Psoas muscle (tissue), 8 donors: ENCODE measurements around the gene SIN3A. TPM values are rescaled to one million over a fixed set of nuclear protein-coding genes. Genes with fewer than 3 reads are reported as not detected.
"Not testable (repeated sequence)": the region's sequence is repeated elsewhere in the genome, so short reads cannot be mapped to it uniquely, and the experiment has no call there.

Experiments
- ATAC-seq, 4 donors: fragments of 200-7000 bp; cut with Tn5 transposase; one replicate each; pipeline ENCODE4 v1.9.1; 2020; ENCODE audit warnings: moderate library complexity in 3 of 4, mild to moderate bottlenecking in 2 of 4
- DNase-seq, 2 donors: peaks; one replicate each; pipeline ENCODE4 v3.0.0-alpha.2; 2020
- H3K27ac ChIP-seq: fragments of 200-600 bp; one replicate; pipeline ENCODE4 v1.8.0; 2022
- H3K27me3 ChIP-seq, 3 donors: fragments of 200-600 bp in 1 of 3; one replicate each; pipeline versions ENCODE4 v1.6.1 to v1.8.0; 2013 to 2022; ENCODE audit warnings: low read length in 2 of 3, mild to moderate bottlenecking in 2 of 3, moderate library complexity in 1 of 3; ENCODE audit not compliant: insufficient read depth in 3 of 3
- H3K36me3 ChIP-seq, 2 donors: fragments of 200-600 bp in 1 of 2; one replicate each; pipeline versions ENCODE4 v1.6.1 to v1.8.0; 2013 to 2022; ENCODE audit warnings: low read depth in 1 of 2, mild to moderate bottlenecking in 1 of 2, moderate library complexity in 1 of 2; ENCODE audit not compliant: insufficient read depth in 1 of 2
- H3K4me1 ChIP-seq: fragments of 200-600 bp; one replicate; pipeline ENCODE4 v1.8.0; 2022
- H3K4me3 ChIP-seq: fragments of 200-600 bp; one replicate; pipeline ENCODE4 v1.8.0; 2022; ENCODE audit warnings: mild to moderate bottlenecking
- H3K9me3 ChIP-seq: fragments of 200-600 bp; one replicate; pipeline ENCODE4 v1.8.0; 2022
- CTCF ChIP-seq: fragments of 200-600 bp; IDR thresholded peaks from one replicate; pipeline ENCODE4 v1.8.0; 2022; ENCODE audit warnings: antibody characterized with exemption
- whole genome bisulfite sequencing, 3 donors: extraction: QIAGEN DNeasy Blood & Tissue Kit; methylation state at CpG; one replicate each; pipeline versions ENCODE4 v1.1.6 to v1.1.7; 2013; 5-methylcytosine and 5-hydroxymethylcytosine counted together
- intact Hi-C, 2 donors: fragments of 100-400 bp; cut with DNase I; formaldehyde crosslinking; loops; one replicate each; pipeline versions ENCODE4 v1.11.0 to v1.14.2; 2022
- polyA plus RNA-seq, 3 donors: library from polyadenylated mRNA; stranded (reverse); fragments of 200-250 nt; gene quantifications; one replicate each; pipeline ENCODE4 v1.2.3, GENCODE V29; 2013
- total RNA-seq, 4 donors: library from RNA; stranded (reverse); fragmentation: NEBNext Ultra II Directional in 2 of 4; extraction: Animal tissue kit (Norgen Biotek cat#: 25700) in 2 of 4; gene quantifications; one replicate each; pipeline versions ENCODE4 v1.2.1 to v1.2.4, GENCODE V29; 2021 to 2023
- donor health status: healthy with polysubstance abuse.
- donor health status: DM: no; HTN: no; CAD: no; lungs with moderate emphysema.
- donor health status: Bipolar disorder and iron deficiency.
- donor health status: healthy.
- donor health status: DM: yes; HTN: yes; CAD: no.
- donor health status: DM: no; HTN: no; CAD: no.
- donor health status: DM: no; HTN: no; CAD: no.
- donor health status: DM: yes; HTN: yes; CAD: no.

Gene SIN3A
- total and polyA plus RNA-seq, 7 donors: 7.2 to 35.5 (median 21.7) TPM

GRCh38 chr15:75352186-75353080, 99.1 kb downstream of the SIN3A start:
- H3K4me1 ChIP-seq: peaks cover 8% of the 10 kb centered on the region
- H3K27me3 ChIP-seq: no peaks in the 10 kb centered on the region
- no peak overlapping the region for H3K27ac ChIP-seq
- TF ChIP-seq CTCF: no peak
- no peaks in the 10 kb centered on the region for H3K9me3 ChIP-seq
- ATAC-seq (no peak), DNase-seq (no peak)
- H3K4me3 ChIP-seq: no peak overlapping the region
- peaks cover 8 to 29% of the 10 kb centered on the region in 2 donors for H3K36me3 ChIP-seq
- intact Hi-C loops: no loop called here
- 84 to 86% (median 86%) methylated on average over 14 to 16 of the region's 16 CpGs for WGBS, 3 donors

- H3K27me3 ChIP-seq: no peaks in the 10 kb centered on the region
- H3K4me1 ChIP-seq: peaks cover 8% of the 10 kb centered on the region
- H3K9me3 ChIP-seq: no peaks in the 10 kb centered on the region
- TF ChIP-seq CTCF: no peak
- intact Hi-C loops: no loop called here
- ATAC-seq (no peak), DNase-seq (peak in 1 of 2 donors; percentile 38)
- WGBS, 3 donors: 61 to 73% (median 62%) methylated on average over 7 of the region's 7 CpGs
- H3K27ac ChIP-seq: no peak overlapping the region
- no peak overlapping the region for H3K4me3 ChIP-seq
- peaks cover 1 to 13% of the 10 kb centered on the region in 2 donors for H3K36me3 ChIP-seq
These were observed 100.7 kb downstream of the SIN3A start for GRCh38 chr15:75350601-75351361.

- no peak for TF ChIP-seq CTCF
- H3K27me3 ChIP-seq: no peaks in the 10 kb centered on the region
- H3K27ac ChIP-seq: no peak overlapping the region
- H3K9me3 ChIP-seq: no peaks in the 10 kb centered on the region
- intact Hi-C loops: no loop called here
- DNase-seq (no peak), ATAC-seq (peak in 2 of 4 donors; percentile 7 to 10)
- peaks cover 8% of the 10 kb centered on the region for H3K4me1 ChIP-seq
- peaks cover 0 to 5% of the 10 kb centered on the region in 2 donors for H3K36me3 ChIP-seq
- no peak overlapping the region for H3K4me3 ChIP-seq
- WGBS, 3 donors: 67 to 77% (median 71%) methylated on average over 7 to 9 of the region's 9 CpGs
These were observed 101.5 kb downstream of the SIN3A start for GRCh38 chr15:75349851-75350588.

GRCh38 chr15:75349351-75349669, 102.2 kb downstream of the SIN3A start:
- H3K9me3 ChIP-seq, H3K27ac ChIP-seq, H3K27me3 ChIP-seq, intact Hi-C loops, H3K36me3 ChIP-seq, ATAC-seq, H3K4me3 ChIP-seq, DNase-seq, H3K4me1 ChIP-seq: not testable (repeated sequence)
- WGBS, 3 donors: 74 to 82% (median 78%) methylated on average over 8 of the region's 8 CpGs
